HL-60/S4 (cell line): ENCODE results near the gene CD163L1.

Experiments
- in situ Hi-C: fragments of 300-500 bp; cut with MboI; formaldehyde crosslinking; loops from 2 replicates; pipeline ENCODE4 v1.14.3; 2022; ENCODE audit warnings: low sequenced_read_pairs

CD163L1 gene

DNA sequence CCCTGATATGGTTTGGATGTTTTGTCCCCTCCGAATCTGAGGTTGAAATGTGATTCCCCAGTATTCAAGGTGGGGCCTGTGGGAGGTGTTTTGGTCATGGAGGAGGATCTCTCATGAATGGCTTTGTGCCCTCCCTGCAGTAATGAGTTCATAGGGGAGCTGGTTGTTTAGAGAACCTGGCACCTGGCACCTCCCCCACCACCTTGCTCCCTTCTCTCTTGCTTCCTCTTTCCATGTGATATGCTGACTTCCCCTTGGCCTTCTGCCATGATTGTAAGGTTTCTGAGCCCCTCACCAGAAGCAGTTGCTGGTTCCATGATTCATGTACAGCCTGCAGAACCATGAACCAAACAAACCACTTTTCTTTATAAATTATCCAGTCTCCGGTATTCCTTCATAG lies 32.6 kb downstream of the CD163L1 start:
- in situ Hi-C loops = no loop called here

DNA sequence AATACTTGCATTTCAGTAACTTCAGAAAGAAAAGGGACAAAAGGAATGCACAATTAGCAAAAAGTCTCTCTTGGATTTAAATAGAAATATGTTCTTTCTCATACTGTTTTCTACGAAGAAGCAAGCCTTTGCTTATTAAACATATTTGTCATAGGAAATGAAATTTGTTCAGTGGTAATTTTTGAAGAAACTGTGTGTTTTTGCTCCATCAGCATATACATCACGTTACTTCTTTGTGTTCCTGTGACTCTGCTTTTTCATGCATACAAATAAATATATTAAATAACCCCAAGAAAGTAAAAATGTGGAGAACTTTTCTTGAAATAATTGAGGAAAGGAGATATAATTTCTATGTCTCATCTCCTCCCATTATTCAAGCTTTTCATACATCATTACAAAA lies 39.7 kb downstream of the CD163L1 start:
- in situ Hi-C loops = no loop called here

DNA sequence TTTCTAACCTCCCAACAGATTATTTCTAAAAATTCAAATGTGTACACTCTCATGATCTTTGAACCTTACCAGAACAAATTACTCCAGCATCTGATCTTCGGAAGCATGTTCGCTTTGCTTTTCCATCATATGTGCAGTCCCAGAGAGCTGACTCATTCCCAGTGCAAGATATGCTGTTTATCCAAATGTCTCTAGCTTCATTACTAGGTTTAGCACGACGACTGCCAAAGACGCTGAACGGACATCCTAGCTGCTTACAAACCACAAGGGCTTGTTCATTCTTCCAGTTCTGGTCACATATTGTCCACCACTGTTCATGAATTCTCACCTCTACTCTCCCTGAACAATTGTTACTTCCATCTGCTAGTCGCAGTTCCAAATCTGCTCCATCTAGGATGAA lies 40.5 kb downstream of the CD163L1 start:
- in situ Hi-C loops = no loop called here

DNA sequence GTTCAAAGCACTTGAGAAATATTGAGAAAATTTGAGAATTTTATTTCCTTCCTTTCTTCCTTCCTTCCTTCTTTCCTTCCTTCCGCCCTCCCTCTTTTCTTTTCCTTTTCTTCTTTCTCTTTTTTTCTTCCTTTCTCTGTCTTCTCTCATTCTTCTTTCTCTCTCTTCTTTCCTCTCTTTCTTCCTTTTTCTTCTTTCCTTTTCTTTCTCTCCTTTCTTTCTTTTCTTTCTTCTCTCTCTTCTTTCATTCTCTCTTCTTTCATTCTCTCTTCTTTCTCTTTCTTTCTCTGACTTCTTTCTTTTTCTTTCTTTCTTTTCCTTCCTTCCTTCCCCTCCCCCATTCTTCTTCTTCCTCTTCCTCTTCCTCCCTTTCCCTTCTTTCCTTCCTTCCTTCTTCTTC lies 44.9 kb downstream of the CD163L1 start:
- in situ Hi-C loops = no loop called here

DNA sequence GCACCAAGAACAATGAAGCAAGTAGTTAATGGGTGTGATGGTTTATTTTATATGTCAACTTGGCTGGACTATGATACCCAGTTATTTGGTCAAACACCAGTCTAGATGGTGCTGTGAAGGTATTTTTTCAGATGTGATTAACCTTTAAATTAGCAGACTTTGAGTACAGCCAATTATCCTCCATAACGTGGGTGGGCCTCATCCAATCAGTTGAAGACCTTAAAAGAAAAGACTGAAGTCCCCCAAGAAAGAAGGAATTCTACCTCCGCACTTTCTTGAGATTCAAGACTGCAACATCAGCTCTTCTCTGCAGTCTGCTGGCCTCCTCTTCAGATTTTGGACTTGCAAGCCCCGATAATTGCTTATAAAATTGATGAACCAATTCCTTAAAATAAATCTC lies 47.5 kb downstream of the CD163L1 start:
- in situ Hi-C loops = no loop called here

DNA sequence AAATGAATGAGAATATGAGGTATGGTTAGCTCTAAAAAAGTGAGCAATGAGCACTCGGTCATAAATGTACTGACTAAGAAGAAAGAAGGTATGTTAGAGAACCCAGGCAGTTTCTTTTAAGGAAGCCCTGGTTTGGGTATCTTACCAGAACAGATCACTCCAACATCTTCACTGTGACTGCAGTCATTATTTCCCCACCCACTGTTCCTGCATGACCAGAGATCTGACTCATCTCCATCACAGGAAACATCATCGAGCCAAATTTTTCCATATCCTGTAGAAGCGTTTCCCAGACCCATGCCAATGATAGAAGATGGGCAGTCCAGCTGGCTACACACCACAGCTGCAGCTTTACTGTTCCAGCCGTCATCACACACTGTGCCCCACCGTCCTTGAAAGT lies 48.0 kb downstream of the CD163L1 start:
- in situ Hi-C loops = no loop called here

DNA sequence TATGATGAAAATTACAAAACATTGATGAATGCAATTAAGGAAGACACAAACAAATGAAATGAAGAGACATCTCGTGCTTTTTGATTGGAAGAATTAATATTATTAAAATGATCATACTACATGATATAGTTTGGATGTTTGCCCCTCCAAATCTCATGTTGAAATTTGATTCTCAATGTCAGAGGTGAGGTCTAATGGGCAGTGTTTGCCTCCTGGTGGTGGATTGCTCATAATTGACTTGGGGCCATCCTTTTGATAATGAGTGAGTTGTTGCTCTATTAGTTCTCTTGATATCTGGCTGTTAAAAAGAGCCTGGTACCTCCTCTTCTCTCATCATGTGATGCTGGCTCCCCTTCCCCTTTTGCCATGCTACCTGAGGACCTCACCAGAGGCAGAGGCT lies 56.7 kb downstream of the CD163L1 start:
- in situ Hi-C loops = loop anchor here (10.0 kb wide), 1 partner anchor 162 kb away; no protein-coding TSS in a partner anchor

DNA sequence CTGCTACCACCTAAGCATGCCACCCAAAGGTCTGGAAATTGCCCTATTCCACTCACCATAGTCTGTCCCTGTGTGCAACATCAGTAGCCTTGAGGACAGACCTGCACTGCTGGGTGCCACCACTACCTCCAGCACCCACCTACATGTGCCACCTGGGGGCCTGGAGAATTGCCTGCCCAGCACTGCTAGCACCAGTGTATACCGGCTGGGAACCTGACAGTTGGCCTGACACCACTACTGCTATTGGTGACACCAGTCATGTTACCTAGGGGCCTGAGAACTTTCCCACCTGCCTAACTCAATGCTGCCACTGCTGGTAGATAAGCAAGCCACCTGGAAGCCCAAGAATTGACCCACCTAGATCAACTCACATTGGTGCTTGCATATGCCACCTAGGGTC lies 60.8 kb downstream of the CD163L1 start:
- in situ Hi-C loops = loop anchor here (10.0 kb wide), 1 partner anchor 158 kb away; no protein-coding TSS in a partner anchor

DNA sequence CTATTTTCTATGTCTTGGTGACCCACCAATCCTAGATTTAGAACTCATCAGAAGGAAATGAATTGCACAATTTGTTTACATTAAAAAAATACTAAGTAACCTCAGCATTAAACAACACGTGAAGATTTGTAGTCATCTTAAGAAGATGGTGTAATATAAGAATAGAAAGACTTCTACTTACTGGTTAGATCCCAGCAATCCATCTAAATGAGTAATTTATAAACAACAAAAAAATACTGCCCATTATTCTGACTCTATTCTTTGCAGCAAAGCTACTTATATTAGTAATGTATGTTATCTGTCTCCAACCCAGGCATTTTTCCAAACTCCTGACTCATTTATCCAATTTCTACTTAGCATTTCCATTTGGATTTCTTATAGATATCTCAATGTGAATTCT lies 67.8 kb downstream of the CD163L1 start:
- in situ Hi-C loops = loop anchor here (10.0 kb wide), 1 partner anchor 79 kb away; no protein-coding TSS in a partner anchor

DNA sequence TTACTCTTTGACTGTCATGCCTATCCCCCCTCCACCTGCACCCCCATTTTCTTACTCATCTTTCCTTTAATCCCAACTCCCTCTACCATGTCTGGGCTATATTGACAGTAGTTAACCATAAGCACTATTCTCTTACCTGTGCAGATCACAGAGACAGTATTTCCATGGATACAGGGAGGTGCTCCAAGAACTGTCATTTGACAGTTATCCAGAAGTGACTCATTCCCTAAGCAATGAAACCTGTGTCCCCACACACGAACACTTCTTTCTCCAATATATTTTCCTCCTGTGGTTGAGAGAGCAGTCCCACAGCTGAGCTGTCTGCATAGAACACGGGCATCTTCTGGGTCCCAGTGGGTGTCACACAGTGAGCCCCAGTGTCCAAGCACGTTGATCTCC lies 68.8 kb downstream of the CD163L1 start:
- in situ Hi-C loops = loop anchor here (10.0 kb wide), 1 partner anchor 80 kb away; no protein-coding TSS in a partner anchor

DNA sequence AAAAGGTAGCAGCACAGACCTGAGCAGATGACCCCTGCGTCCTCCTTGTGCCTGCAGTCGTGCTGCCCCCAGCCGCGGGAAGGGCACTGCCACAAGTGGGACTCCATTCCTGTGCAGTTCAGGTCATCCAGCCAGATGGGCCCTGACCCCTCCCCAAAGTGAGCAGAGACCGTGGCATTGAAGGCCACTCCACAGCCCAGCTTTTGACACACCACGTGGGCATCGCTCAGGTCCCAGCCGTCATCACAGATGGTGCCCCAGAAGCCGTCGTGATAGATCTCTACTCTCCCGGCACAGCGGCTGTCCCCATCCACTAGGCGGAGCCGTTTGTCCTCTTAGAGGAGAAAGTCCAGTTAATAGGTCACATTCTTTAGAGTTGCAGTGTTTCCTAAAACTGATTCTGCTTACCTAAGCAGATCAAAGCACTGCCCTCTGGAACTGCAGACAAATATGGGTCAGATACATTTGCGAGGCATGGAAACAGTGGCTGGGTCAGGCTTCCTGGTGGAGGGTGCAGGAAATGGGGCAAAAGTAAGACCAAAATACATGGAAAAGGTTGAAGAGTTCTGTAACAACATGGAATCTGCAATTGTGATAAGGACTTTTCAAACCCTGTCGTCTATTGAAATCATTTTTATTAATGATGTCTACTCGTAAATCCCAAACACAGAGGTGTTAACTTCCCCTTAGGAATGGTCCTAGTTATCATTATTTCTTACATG lies 69.4 kb downstream of the CD163L1 start:
- in situ Hi-C loops = loop anchor here (10.0 kb wide), 1 partner anchor 80 kb away; no protein-coding TSS in a partner anchor

DNA sequence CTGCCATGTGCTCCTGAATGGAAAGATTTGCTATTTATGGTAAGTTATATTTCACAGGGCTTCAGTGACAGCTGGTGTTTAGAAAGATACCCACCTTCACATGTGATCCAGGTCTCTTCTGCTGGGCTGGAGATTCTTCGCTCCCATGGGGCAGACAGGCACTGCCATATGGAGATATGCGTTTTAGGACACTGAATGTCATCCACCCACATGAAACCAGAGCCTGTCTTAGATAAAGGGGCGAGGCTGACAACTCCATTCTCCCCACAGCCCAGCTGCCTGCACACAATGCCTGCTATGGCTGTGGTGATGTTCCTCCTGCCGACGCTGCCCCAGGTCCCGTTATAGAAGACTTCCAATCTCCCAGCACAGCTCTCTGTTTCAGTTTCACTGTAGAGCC lies 70.7 kb downstream of the CD163L1 start:
- in situ Hi-C loops = loop anchor here (10.0 kb wide), 1 partner anchor 82 kb away; no protein-coding TSS in a partner anchor

DNA sequence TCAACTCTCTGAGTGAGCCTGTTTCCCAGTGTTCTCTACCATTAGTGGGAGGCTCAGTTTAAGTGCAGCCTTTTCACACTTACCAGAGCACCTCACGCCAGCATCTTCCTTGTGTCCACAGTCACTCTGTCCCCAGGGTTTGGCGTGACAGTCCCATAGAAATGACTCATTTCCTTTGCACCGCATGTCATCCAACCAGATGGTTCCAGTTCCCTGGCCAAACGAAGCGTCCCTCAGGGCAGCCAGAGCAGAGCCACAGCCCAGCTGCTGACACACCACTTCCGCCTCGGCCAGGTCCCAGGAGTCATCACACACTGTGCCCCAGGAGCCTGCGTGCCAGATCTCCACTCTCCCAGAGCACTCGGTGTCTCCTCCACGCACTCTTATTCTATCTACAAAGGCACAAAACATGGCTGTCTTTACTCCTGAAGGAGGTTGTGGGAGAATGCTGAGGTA lies 74.7 kb downstream of the CD163L1 start:
- in situ Hi-C loops = no loop called here

DNA sequence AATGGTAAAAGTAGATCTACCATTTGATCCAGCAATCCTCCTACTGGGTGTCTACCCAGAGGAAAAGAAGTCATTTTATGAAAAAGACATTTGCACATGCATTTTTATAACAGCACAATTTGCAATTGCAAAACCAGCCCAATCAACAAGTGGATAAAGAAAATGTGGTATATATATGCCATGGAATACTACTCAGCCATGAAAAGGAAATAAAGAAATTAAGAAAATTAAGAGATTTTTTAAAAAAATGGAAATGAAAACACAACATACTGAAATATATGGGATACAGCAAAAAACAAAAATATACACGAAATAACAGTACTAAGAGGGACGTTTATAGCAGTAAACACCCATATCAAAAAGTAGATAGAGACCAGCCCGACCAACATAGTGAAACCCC lies 81.2 kb downstream of the CD163L1 start:
- in situ Hi-C loops = no loop called here

DNA sequence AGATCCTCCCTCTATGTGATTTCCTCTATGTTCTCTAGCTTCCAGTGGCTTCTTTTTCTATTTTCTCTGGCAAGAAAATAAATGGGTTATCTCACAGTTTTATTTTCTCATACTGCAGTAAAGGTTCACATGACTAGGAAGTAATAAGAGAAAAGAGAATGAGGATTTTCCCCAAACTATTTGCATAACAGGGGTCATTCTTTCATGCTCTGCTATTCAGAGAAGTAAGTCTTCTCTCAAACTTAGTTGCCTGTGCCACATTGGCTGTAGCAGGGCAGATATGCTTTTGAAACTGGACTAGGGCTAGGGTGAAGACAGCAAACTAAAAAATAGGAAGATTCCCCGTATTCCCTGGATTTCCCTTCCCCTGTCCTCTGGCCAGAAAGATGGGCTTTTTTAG lies 82.7 kb downstream of the CD163L1 start:
- in situ Hi-C loops = no loop called here

DNA sequence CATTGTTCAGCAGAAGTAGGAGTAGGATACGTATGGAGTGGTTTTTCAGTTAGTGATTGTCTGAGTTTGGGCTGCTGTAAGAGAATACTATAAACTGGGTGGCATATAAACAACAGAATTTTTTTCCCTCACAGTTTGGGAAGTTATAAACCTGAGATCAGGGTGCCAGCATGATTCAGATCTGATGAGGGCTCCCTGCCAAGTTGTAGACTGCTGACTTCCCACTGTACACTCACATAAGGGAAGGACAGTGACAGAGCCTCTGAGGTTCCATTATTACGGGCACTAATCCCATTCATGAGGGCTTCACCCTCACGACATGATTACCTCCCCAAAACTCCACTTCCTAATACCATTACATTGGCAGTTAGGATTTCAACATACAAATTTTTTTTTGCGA lies 89.4 kb downstream of the CD163L1 start:
- in situ Hi-C loops = no loop called here

DNA sequence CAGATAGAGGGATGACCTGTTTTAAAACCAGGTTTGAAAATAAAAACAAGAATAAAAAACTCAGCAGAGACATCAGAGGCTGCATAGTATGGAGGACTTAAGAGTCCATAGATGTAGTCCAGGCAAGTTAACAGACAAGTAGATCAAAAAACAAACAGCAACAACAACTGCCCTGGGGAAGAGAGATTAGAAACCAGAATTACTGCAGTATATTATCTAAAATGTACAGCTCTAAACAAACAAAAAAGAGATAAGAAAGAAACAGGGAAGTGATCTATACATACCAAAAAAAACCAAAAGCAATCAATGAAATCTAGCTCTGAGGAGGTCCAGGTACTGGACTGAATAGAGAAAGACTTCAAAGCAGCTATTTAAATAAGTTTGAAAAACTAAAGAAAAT lies 91.3 kb downstream of the CD163L1 start:
- in situ Hi-C loops = no loop called here

DNA sequence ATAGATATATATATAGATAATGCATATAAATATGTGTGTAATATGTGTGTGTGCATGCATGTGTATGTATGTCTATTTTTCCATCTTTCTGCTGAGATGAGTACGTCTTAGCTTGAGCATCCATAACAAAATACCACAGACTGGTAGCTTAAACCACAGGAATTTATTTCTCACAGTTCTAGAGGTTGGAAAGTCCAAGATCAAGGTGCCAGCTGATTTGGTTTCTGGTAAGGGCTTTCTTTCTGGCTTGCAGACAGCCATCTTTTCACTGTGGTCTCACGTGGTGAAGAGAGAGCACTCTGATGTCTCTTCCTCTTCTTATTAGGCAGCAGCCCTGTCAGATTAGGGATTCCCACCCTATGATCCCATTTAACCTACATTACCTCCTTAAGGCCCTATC lies 92.8 kb downstream of the CD163L1 start:
- in situ Hi-C loops = no loop called here

DNA sequence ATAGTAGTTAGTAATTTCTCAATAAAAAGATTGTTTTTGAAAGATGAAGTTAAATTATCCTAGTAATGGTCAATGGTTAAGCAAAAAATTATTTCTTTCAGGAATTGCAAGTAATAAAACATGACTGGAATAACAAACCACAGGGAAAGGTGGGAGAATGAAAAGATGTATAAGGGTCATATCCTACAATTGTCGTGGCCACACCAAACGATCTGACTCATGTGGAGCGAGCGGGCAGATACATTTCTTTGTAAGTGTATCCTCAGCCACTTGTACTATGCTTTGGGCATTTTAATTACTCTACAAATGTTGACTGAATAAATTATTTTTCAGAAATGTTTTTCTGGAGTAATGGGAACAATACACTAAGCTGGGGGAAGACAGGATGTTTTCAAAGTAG lies 94.5 kb downstream of the CD163L1 start:
- in situ Hi-C loops = no loop called here

DNA sequence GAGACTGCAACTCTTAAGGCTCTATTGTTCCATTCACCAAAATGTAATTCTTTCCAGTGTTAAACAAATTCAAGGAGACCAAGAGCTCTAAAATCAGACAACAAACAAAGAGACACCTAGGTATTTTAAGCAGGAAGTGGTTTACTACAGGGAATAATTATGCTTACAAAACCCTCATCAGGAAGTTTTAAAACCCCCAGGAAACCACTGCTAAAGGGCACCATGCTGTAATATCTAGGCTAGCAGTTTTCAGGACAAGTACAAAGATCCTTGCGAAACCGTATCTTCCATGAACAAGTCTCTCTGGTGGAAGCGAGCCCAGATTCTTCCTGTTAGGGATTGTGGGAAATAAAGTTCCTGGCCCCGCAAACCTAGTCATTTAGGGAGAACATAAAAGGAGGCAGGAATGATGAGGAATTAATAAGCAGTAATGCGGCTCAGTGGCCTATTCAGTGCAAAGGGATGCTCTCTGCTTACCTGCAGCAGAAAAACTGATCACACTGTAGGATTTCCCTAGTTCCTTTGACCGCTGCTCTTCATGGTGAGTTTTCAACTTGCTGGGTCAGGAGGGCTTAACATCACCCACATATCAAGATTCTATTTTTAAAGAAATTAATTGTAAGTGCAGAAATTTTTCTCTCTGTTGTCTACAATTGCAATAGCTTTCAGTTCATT lies 97.3 kb downstream of the CD163L1 start:
- in situ Hi-C loops = no loop called here

DNA sequence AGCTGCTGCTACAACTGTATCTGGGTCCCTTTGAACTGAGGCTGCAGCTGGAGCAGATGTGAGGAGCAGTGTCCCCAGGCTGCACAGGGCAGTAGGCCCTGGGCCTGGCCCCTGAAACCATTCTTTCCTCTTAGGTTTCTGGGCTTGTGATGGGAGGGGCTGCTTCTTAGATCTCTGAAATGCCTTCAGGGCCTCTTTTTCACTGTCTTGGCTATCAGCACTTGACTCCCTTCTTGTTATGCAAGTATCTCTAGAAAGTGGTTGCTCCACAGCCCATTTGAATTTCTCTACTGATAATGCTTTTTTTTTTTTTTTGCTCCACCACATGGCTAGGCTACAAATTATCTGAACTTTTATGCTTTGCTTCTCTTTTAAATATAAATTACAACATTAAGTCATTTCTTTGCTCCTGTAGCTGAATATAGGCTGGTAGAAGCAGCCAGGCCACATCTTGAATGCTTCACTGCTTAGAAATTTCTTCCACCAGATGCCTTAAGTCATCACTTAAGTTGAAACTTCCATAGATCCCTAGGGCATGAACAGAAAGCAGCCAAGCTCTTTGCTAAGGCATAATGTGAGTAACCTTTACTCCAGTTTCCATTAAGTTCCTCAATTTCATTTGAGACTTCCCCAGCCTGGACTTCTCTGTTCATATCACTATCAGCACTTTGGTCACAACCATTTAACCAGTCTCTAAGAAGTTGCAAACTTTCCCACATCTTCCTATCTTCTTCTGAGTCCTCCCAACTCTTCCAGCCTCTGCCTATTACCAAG lies 98.9 kb downstream of the CD163L1 start:
- in situ Hi-C loops = no loop called here
